ENCODE results near the gene PIK3C3. TPM values are rescaled to one million over a fixed set of nuclear protein-coding genes. Genes with fewer than 3 reads are reported as not detected.

PIK3C3 gene
- total RNA-seq, 1 donor from 2014 or later, result 41.5 TPM

DNA sequence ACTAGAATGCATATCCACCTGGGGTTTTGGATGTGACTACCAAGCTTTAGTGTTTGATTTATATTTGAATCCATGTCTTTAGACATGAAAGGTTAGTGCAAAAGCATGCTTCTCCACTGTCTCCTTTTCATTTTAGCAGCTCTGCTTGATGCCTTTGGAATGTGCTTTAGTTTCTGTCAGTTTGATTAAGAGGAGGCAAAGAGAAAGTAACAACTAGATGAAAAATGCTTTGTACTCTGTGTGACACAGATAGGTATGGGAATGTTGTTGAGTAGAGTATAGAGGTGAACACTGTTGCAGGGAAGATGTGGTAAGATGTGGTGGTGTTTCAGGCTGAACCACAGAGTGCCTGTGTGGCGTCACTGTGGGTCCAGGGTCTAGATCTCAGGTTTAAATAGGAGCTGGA, 19.8 kb downstream of the PIK3C3 start:
- no peaks in the 10 kb centered on the region for H3K27me3 Mint-ChIP-seq (ENCODE audit: low read depth)
- H3K9me3 Mint-ChIP-seq, result no peaks in the 10 kb centered on the region
- no peaks in the 10 kb centered on the region for H3K4me1 Mint-ChIP-seq
- H3K27ac Mint-ChIP-seq (ENCODE audit: unreplicated experiment), result no peak overlapping the region
- H3K4me3 Mint-ChIP-seq, result no peak overlapping the region
- H3K36me3 Mint-ChIP-seq (ENCODE audit: low read depth), result no peaks in the 10 kb centered on the region
- TF ChIP-seq, protein P1, sequence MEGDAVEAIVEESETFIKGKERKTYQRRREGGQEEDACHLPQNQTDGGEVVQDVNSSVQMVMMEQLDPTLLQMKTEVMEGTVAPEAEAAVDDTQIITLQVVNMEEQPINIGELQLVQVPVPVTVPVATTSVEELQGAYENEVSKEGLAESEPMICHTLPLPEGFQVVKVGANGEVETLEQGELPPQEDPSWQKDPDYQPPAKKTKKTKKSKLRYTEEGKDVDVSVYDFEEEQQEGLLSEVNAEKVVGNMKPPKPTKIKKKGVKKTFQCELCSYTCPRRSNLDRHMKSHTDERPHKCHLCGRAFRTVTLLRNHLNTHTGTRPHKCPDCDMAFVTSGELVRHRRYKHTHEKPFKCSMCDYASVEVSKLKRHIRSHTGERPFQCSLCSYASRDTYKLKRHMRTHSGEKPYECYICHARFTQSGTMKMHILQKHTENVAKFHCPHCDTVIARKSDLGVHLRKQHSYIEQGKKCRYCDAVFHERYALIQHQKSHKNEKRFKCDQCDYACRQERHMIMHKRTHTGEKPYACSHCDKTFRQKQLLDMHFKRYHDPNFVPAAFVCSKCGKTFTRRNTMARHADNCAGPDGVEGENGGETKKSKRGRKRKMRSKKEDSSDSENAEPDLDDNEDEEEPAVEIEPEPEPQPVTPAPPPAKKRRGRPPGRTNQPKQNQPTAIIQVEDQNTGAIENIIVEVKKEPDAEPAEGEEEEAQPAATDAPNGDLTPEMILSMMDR (conservative IDR thresholded peaks at IDR 0.05), result no peak
- DNase-seq (ENCODE audit: low read depth, low spot score), result no peak

- Mint-ChIP-seq H3K27me3 (ENCODE audit: low read depth) (no peaks in the 10 kb centered on the region), H3K9me3 (no peaks in the 10 kb centered on the region), H3K4me3 (no peak overlapping the region), H3K36me3 (ENCODE audit: low read depth) (no peaks in the 10 kb centered on the region), H3K4me1 (no peaks in the 10 kb centered on the region), H3K27ac (ENCODE audit: unreplicated experiment) (no peak overlapping the region)
- TF ChIP-seq, protein P1 (conservative IDR thresholded peaks at IDR 0.05), result no peak
- DNase-seq (ENCODE audit: low read depth, low spot score), result no peak
Measured at GRCh38 chr18:41975284-41975683, 20.2 kb downstream of the PIK3C3 start.

- TF ChIP-seq, protein P1 (conservative IDR thresholded peaks at IDR 0.05), result no peak
- H3K4me1 Mint-ChIP-seq, result peaks cover 3% of the 10 kb centered on the region
- DNase-seq (ENCODE audit: low read depth, low spot score), result no peak
- no peak overlapping the region for H3K27ac Mint-ChIP-seq (ENCODE audit: unreplicated experiment)
- no peak overlapping the region for H3K4me3 Mint-ChIP-seq
- no peaks in the 10 kb centered on the region for H3K27me3 Mint-ChIP-seq (ENCODE audit: low read depth)
- H3K9me3 Mint-ChIP-seq, result no peaks in the 10 kb centered on the region
- no peaks in the 10 kb centered on the region for H3K36me3 Mint-ChIP-seq (ENCODE audit: low read depth)
Measured at GRCh38 chr18:41977233-41977632, 22.2 kb downstream of the PIK3C3 start.

DNA sequence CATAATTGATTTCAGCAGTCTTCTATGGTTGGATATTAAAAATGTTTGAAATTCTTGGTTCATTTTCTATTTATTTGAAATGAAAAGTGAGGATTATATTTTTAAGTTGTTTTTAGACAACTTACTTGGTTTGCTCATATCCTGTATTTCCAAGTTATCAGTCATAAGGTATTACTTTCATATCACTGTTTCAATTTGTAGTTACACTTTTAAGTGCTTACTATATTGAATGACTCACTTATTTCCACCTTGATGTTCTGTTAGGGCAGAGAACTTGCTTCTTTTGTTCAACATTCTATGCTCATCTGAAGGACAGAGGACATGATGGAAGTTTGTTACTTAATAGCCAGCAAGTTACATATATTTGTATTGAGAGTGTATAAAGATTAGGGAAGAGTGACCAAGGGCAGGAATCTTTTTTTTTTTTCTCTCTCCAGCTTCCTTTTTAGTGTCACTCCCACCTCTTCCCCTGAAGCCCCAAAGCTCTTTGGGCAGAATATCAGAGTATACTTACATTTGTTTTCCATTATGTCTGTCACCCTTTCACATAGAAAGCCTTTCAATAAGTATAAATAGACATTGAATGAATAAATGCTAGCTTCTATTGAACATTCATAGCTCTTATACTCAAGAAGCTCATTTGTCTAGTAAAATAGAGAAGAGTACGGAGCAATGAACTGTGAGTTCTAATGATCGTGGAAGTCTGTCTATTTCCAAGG, 28.1 kb downstream of the PIK3C3 start:
- TF ChIP-seq, protein P1 (conservative IDR thresholded peaks at IDR 0.05), result no peak

DNA sequence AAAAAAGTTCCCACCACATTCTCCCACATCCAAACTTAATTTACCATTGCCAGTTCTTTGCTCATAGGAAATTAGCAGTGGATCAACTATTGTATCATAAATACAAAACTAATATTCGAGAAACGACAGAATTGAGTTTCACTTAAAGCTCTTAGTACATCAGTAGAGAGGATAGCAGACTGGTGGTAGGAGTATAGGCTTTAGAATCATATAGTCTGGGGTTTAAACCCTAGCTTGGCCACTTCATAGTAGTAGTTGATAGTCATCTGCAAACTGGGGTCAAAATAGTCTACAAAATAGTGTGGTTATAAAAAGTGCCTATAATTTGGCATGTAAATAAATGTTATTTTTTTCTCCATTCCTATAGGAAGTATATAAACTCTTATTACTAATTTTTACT, 30.9 kb downstream of the PIK3C3 start:
- Mint-ChIP-seq H3K36me3 (ENCODE audit: low read depth) (no peaks in the 10 kb centered on the region), H3K4me3 (no peak overlapping the region), H3K27me3 (ENCODE audit: low read depth) (no peaks in the 10 kb centered on the region), H3K9me3 (no peaks in the 10 kb centered on the region), H3K4me1 (peaks cover 14% of the 10 kb centered on the region), H3K27ac (ENCODE audit: unreplicated experiment) (no peak overlapping the region)
- no peak for DNase-seq (ENCODE audit: low read depth, low spot score)
- TF ChIP-seq, protein P1 (conservative IDR thresholded peaks at IDR 0.05), result no peak

More for the DNA sequence above, 28.1 kb downstream of the PIK3C3 start:
- no peaks in the 10 kb centered on the region for H3K36me3 Mint-ChIP-seq (ENCODE audit: low read depth)
- H3K4me3 Mint-ChIP-seq, result no peak overlapping the region
- no peak for DNase-seq (ENCODE audit: low read depth, low spot score)
- no peaks in the 10 kb centered on the region for H3K27me3 Mint-ChIP-seq (ENCODE audit: low read depth)
- no peak overlapping the region for H3K27ac Mint-ChIP-seq (ENCODE audit: unreplicated experiment)
- H3K4me1 Mint-ChIP-seq, result peaks cover 14% of the 10 kb centered on the region
- no peaks in the 10 kb centered on the region for H3K9me3 Mint-ChIP-seq
